ENCODE data around the gene LRRN4CL.

The LRRN4CL gene

DNA sequence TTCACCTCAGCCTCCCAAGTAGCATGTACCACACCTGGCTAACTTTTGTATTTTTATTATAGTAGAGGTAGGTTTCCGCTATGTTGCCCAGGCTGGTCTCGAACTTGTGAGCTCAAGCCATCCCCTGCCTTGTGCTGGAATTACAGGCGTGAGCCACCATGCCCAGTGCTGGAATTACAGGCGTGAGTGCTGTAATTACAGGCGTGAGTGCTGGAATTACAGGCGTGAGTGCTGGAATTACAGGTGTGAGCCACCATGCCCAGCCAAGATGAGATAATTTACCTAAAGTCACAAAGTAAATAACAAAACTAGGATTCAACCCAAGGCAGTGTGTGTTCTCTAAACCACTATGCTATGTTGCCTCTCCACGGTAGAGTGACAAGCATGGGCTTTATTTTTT is 6.8 kb downstream of the LRRN4CL start:
- DNase-seq (ENCODE audit: low read depth): no peak
- TF ChIP-seq, protein P1, sequence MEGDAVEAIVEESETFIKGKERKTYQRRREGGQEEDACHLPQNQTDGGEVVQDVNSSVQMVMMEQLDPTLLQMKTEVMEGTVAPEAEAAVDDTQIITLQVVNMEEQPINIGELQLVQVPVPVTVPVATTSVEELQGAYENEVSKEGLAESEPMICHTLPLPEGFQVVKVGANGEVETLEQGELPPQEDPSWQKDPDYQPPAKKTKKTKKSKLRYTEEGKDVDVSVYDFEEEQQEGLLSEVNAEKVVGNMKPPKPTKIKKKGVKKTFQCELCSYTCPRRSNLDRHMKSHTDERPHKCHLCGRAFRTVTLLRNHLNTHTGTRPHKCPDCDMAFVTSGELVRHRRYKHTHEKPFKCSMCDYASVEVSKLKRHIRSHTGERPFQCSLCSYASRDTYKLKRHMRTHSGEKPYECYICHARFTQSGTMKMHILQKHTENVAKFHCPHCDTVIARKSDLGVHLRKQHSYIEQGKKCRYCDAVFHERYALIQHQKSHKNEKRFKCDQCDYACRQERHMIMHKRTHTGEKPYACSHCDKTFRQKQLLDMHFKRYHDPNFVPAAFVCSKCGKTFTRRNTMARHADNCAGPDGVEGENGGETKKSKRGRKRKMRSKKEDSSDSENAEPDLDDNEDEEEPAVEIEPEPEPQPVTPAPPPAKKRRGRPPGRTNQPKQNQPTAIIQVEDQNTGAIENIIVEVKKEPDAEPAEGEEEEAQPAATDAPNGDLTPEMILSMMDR (IDR thresholded peaks at IDR 0.05; ENCODE audit: low read depth, low read length, missing control alignments): no peak
- no peak overlapping the region for H3K4me3 ChIP-seq (ENCODE audit: low read depth, low read length)

DNA sequence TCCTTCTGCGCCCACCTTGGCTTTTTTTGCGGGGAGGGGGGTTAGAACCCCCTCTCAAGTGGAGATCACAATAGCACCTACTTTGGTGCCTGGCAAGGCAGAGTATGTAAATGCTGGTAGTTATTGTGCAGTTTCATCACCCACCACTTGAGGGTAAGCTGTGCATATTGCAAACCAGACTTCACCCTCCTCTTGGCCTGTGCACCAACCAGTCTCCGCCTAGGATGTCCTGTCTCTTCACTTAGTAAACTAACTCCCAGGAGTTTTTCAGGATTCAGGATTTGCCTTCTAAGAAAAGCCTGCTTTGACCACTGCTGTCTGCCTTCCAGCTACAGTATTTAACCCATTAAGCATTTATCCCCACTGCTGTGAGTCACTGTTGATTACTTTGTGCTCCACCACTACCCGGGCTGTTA is 8.5 kb downstream of the LRRN4CL start:
- no peak overlapping the region for H3K4me3 ChIP-seq (ENCODE audit: low read depth, low read length)
- TF ChIP-seq, protein P1 (IDR thresholded peaks at IDR 0.05; ENCODE audit: low read depth, low read length, missing control alignments): peak; percentile 73
- DNase-seq (ENCODE audit: low read depth): peak; percentile 53

DNA sequence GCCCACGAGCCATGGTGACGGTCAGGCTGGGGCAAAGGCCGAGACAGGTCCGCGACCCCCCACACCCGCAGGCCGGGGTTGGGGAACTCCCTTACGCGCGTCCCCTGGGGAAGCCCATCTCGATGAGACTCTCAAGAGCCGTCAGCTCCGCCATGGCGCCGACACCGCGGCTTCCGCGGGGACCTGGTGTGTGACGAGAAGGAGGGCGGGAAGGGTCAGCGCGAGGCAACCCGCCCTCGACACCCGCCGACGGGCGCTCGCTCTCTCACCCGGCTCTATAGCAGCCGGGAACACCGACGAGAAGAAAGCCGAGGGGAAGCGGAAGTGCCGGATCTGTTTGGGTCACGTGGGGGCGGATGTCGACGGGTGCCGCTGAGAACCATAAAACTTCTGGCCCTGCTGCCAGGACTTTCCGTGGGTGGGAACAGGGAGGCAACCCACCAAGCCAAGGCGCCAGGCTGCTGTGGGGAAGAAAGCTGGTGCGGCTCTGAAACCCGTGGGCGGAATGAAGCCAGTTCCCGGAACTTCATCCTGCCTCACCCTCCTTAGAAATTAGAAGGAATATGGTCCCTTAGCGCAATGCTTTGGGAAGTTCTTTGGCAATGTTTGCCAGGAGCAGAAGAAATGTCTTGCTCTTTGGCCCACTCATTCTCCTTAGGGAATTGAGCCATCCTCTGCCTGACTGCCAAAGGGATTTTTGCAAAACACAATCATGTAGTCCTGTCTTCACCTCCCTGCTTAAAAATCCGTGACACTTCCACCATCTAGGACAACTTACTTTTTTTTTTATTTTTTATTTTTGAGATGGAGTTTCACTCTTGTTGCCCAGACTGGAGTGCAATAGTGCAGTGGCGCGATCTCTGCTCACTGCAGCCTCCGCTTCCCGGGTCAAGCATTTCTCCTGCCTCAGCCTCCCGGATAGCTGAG is 10.3 kb downstream of the LRRN4CL start, which contains the start of gene UBXN1:
Gene UBXN1, minus strand, starts transcription at position 304 of the 927 bp plus-strand sequence. Its CDS starts 150 bp downstream, at position 154.
- TF ChIP-seq, protein P1 (IDR thresholded peaks at IDR 0.05; ENCODE audit: low read depth, low read length, missing control alignments): no peak
- DNase-seq (ENCODE audit: low read depth): peak; percentile 75
- peak within 1 kb of the TSS; percentile 79 for H3K4me3 ChIP-seq (ENCODE audit: low read depth, low read length)

DNA sequence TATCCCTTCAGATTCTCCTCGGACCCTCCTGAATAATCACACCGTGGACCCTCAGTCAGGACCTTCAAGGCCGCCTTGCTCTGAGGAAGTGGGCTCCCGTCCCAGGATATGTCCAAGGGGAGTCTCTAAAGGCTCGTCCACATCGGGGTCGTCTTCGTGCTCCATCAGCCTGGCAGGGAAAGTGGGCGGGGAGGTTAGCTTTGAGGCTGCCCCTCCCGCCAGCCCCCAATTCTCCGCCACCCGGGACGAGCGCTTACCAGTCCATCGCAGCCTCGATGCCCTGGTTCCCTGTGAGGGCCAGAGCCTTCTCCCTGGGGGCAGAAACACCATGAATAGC is 10.9 kb downstream of the LRRN4CL start:
- TF ChIP-seq, protein P1 (IDR thresholded peaks at IDR 0.05; ENCODE audit: low read depth, low read length, missing control alignments): no peak
- no peak for DNase-seq (ENCODE audit: low read depth)
- peak overlapping the region; percentile 79 for H3K4me3 ChIP-seq (ENCODE audit: low read depth, low read length)

DNA sequence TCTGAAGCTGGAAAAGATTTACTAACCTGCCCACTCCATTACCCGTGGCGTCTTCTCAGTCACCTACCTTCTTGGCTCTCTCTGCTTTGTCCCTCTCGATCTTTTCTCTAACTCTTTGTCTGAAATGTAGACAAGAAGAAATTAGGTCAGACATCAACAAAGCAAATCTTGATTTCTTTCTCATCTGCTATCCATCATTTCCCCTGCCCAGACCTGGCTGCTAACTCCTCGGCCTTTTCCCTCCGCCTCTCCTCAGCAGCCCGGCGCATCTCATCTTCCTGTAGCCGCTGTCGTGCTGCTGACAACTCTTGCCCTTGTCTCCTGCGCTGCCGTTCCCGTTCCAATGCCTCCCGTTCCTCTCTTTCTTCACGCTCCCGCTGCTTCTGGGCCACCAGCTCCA is 11.6 kb downstream of the LRRN4CL start:
- DNase-seq (ENCODE audit: low read depth): no peak
- peak overlapping the region; percentile 79; the same call in 1 of the 2 replicates for H3K4me3 ChIP-seq (ENCODE audit: low read depth, low read length)
- TF ChIP-seq, protein P1 (IDR thresholded peaks at IDR 0.05; ENCODE audit: low read depth, low read length, missing control alignments): no peak

DNA sequence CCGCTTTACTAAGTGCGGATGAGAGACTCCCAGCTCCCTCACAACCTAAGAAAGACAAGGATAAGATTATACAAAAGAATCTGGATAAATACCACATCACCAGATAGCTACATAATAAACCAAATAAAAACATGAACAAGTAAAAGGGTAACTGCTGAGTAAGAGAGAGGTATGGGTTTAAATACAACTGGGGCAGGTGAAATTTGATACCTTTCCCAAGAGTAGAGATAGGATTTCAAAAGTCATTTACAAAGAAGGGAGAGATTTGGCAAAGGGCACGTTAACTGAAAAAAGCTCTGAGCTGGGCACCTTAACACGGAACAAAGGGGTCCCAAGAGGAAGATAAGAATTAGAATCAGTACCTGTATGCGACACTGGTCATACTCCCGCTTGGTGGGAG is 12.2 kb downstream of the LRRN4CL start:
- DNase-seq (ENCODE audit: low read depth): no peak

More for the DNA sequence above, 12.2 kb downstream of the LRRN4CL start:
- TF ChIP-seq, protein P1 (IDR thresholded peaks at IDR 0.05; ENCODE audit: low read depth, low read length, missing control alignments): no peak
- no peak overlapping the region for H3K4me3 ChIP-seq (ENCODE audit: low read depth, low read length)
